Activated CD4-positive, alpha-beta memory T cell treated with anti-CD3 and anti-CD28 coated beads for 36 hours (primary cell): Measurements from ENCODE around the gene FBN2. TPM values are rescaled to one million over a fixed set of nuclear protein-coding genes. Genes with fewer than 3 reads are reported as not detected.
"Not testable (repeated sequence)": the region's sequence is repeated elsewhere in the genome, so short reads cannot be mapped to it uniquely, and the experiment has no call there.

Experiments used
- CTCF ChIA-PET: fragments of 350-600 bp; sonication (Branson Sonifier 250); formaldehyde crosslinking; loops from one replicate; lab custom pipeline; 2021; ENCODE audit warnings: antibody characterized with exemption, inconsistent platforms; lab: Charles Lee
- POLR2A ChIA-PET: fragments of 350-600 bp; sonication (Branson Sonifier 250); formaldehyde crosslinking; loops from one replicate; lab custom pipeline; 2021; ENCODE audit warnings: antibody characterized with exemption; lab: Charles Lee
- DNase-seq: peaks from one replicate; pipeline ENCODE4 v3.0.0-alpha.2; 2020
- H3K27ac Mint-ChIP-seq: one replicate; pipeline ENCODE4 v1.8.0; 2021; ENCODE audit warnings: mixed read lengths
- H3K27me3 Mint-ChIP-seq: one replicate; pipeline ENCODE4 v1.8.0; 2021; ENCODE audit warnings: mixed read lengths
- H3K36me3 Mint-ChIP-seq: one replicate; pipeline ENCODE4 v1.8.0; 2021; ENCODE audit warnings: mixed read lengths
- H3K4me1 Mint-ChIP-seq: one replicate; pipeline ENCODE4 v1.8.0; 2021; ENCODE audit warnings: low read depth, mixed read lengths
- H3K4me3 Mint-ChIP-seq: one replicate; pipeline ENCODE4 v1.8.0; 2021; ENCODE audit warnings: mild to moderate bottlenecking, mixed read lengths
- H3K9me3 Mint-ChIP-seq: one replicate; pipeline ENCODE4 v1.8.0; 2021; ENCODE audit warnings: mixed read lengths
- intact Hi-C: fragments of 100-400 bp; cut with micrococcal nuclease; formaldehyde crosslinking; loops from one replicate; pipeline ENCODE4 v1.15.1; 2023
- total RNA-seq, 2 experiments: library from RNA; stranded (reverse); gene quantifications; one replicate each; pipeline ENCODE4 v1.2.3, GENCODE V29; 2021

Gene FBN2
- total RNA-seq, 2 experiments from 2014 or later = not detected

GRCh38 chr5:128407944-128408343 is 130.1 kb downstream of the FBN2 start:
- H3K27me3 Mint-ChIP-seq = no peaks in the 10 kb centered on the region
- no peaks in the 10 kb centered on the region for H3K36me3 Mint-ChIP-seq
- no peak for DNase-seq
- H3K4me1 Mint-ChIP-seq = no peaks in the 10 kb centered on the region
- intact Hi-C loops = no loop called here
- ChIA-PET CTCF (no interaction called here), POLR2A (no interaction called here)
- no peak overlapping the region for H3K4me3 Mint-ChIP-seq
- no peak overlapping the region for H3K27ac Mint-ChIP-seq
- peaks cover 2% of the 10 kb centered on the region for H3K9me3 Mint-ChIP-seq

- Mint-ChIP-seq H3K4me1 (no peaks in the 10 kb centered on the region), H3K27ac (no peak overlapping the region), H3K4me3 (no peak overlapping the region), H3K9me3 (peaks cover 2% of the 10 kb centered on the region), H3K36me3 (no peaks in the 10 kb centered on the region), H3K27me3 (no peaks in the 10 kb centered on the region)
- DNase-seq = no peak
- POLR2A ChIA-PET = no interaction called here
- CTCF ChIA-PET = no interaction called here
- intact Hi-C loops = no loop called here
Measured at GRCh38 chr5:128406803-128407202, 131.2 kb downstream of the FBN2 start.

- DNase-seq = no peak
- Mint-ChIP-seq H3K4me3 (no peak overlapping the region), H3K27me3 (no peaks in the 10 kb centered on the region), H3K27ac (no peak overlapping the region), H3K9me3 (no peaks in the 10 kb centered on the region), H3K4me1 (no peaks in the 10 kb centered on the region), H3K36me3 (no peaks in the 10 kb centered on the region)
- intact Hi-C loops = no loop called here
- POLR2A ChIA-PET = no interaction called here
- CTCF ChIA-PET = no interaction called here
Measured at GRCh38 chr5:128405159-128405558, 132.9 kb downstream of the FBN2 start.

- ChIA-PET CTCF (no interaction called here), POLR2A (no interaction called here)
- H3K9me3 Mint-ChIP-seq = no peaks in the 10 kb centered on the region
- intact Hi-C loops = no loop called here
- no peak for DNase-seq
- H3K27me3 Mint-ChIP-seq = no peaks in the 10 kb centered on the region
- no peaks in the 10 kb centered on the region for H3K4me1 Mint-ChIP-seq
- H3K4me3 Mint-ChIP-seq = no peak overlapping the region
- no peak overlapping the region for H3K27ac Mint-ChIP-seq
- no peaks in the 10 kb centered on the region for H3K36me3 Mint-ChIP-seq
Measured at GRCh38 chr5:128403333-128403732, 134.7 kb downstream of the FBN2 start.

GRCh38 chr5:128402506-128402905 is 135.5 kb downstream of the FBN2 start:
- Mint-ChIP-seq H3K36me3 (no peaks in the 10 kb centered on the region), H3K27ac (no peak overlapping the region), H3K9me3 (no peaks in the 10 kb centered on the region), H3K4me1 (no peaks in the 10 kb centered on the region), H3K4me3 (no peak overlapping the region), H3K27me3 (no peaks in the 10 kb centered on the region)
- ChIA-PET POLR2A (no interaction called here), CTCF (no interaction called here)
- intact Hi-C loops = no loop called here
- no peak for DNase-seq

GRCh38 chr5:128400766-128401165 is 137.3 kb downstream of the FBN2 start:
- H3K27ac Mint-ChIP-seq, H3K36me3 Mint-ChIP-seq, CTCF ChIA-PET, H3K4me3 Mint-ChIP-seq, intact Hi-C loops, DNase-seq, H3K4me1 Mint-ChIP-seq, H3K27me3 Mint-ChIP-seq, H3K9me3 Mint-ChIP-seq, POLR2A ChIA-PET: not testable (repeated sequence)

- Mint-ChIP-seq H3K4me3 (no peak overlapping the region), H3K36me3 (no peaks in the 10 kb centered on the region), H3K4me1 (no peaks in the 10 kb centered on the region), H3K9me3 (no peaks in the 10 kb centered on the region), H3K27ac (no peak overlapping the region), H3K27me3 (no peaks in the 10 kb centered on the region)
- DNase-seq = no peak
- ChIA-PET CTCF (no interaction called here), POLR2A (no interaction called here)
- intact Hi-C loops = no loop called here
Measured at GRCh38 chr5:128399111-128399510, 138.9 kb downstream of the FBN2 start.

GRCh38 chr5:128397876-128398275 is 140.2 kb downstream of the FBN2 start:
- no peaks in the 10 kb centered on the region for H3K4me1 Mint-ChIP-seq
- ChIA-PET POLR2A (no interaction called here), CTCF (no interaction called here)
- DNase-seq = no peak
- no peaks in the 10 kb centered on the region for H3K36me3 Mint-ChIP-seq
- no peaks in the 10 kb centered on the region for H3K27me3 Mint-ChIP-seq
- H3K9me3 Mint-ChIP-seq = no peaks in the 10 kb centered on the region
- intact Hi-C loops = no loop called here
- no peak overlapping the region for H3K27ac Mint-ChIP-seq
- H3K4me3 Mint-ChIP-seq = no peak overlapping the region

- no peak overlapping the region for H3K27ac Mint-ChIP-seq
- H3K9me3 Mint-ChIP-seq = no peaks in the 10 kb centered on the region
- ChIA-PET CTCF (no interaction called here), POLR2A (no interaction called here)
- H3K4me1 Mint-ChIP-seq = no peaks in the 10 kb centered on the region
- no peaks in the 10 kb centered on the region for H3K27me3 Mint-ChIP-seq
- DNase-seq = no peak
- no peak overlapping the region for H3K4me3 Mint-ChIP-seq
- intact Hi-C loops = no loop called here
- H3K36me3 Mint-ChIP-seq = no peaks in the 10 kb centered on the region
Measured at GRCh38 chr5:128395073-128395472, 143.0 kb downstream of the FBN2 start.

GRCh38 chr5:128384068-128384467 is 154.0 kb downstream of the FBN2 start:
- no peaks in the 10 kb centered on the region for H3K36me3 Mint-ChIP-seq
- H3K27me3 Mint-ChIP-seq = no peaks in the 10 kb centered on the region
- no peaks in the 10 kb centered on the region for H3K4me1 Mint-ChIP-seq
- H3K27ac Mint-ChIP-seq = no peak overlapping the region
- no peak overlapping the region for H3K4me3 Mint-ChIP-seq
- DNase-seq = no peak
- CTCF ChIA-PET = no interaction called here
- H3K9me3 Mint-ChIP-seq = peaks cover 2% of the 10 kb centered on the region
- POLR2A ChIA-PET = no interaction called here
- intact Hi-C loops = no loop called here

- Mint-ChIP-seq H3K9me3 (no peaks in the 10 kb centered on the region), H3K27ac (no peak overlapping the region), H3K27me3 (no peaks in the 10 kb centered on the region), H3K36me3 (no peaks in the 10 kb centered on the region), H3K4me1 (no peaks in the 10 kb centered on the region), H3K4me3 (no peak overlapping the region)
- ChIA-PET POLR2A (no interaction called here), CTCF (no interaction called here)
- intact Hi-C loops = no loop called here
- DNase-seq = no peak
Measured at GRCh38 chr5:128380337-128380736, 157.7 kb downstream of the FBN2 start.

GRCh38 chr5:128378632-128379031 is 159.4 kb downstream of the FBN2 start:
- DNase-seq = no peak
- H3K27ac Mint-ChIP-seq = no peak overlapping the region
- H3K4me1 Mint-ChIP-seq = no peaks in the 10 kb centered on the region
- H3K4me3 Mint-ChIP-seq = no peak overlapping the region
- no peaks in the 10 kb centered on the region for H3K27me3 Mint-ChIP-seq
- H3K9me3 Mint-ChIP-seq = no peaks in the 10 kb centered on the region
- ChIA-PET CTCF (no interaction called here), POLR2A (no interaction called here)
- intact Hi-C loops = no loop called here
- H3K36me3 Mint-ChIP-seq = no peaks in the 10 kb centered on the region

- ChIA-PET POLR2A (no interaction called here), CTCF (no interaction called here)
- H3K36me3 Mint-ChIP-seq = no peaks in the 10 kb centered on the region
- intact Hi-C loops = no loop called here
- H3K4me3 Mint-ChIP-seq = no peak overlapping the region
- H3K9me3 Mint-ChIP-seq = no peaks in the 10 kb centered on the region
- H3K27ac Mint-ChIP-seq = no peak overlapping the region
- H3K4me1 Mint-ChIP-seq = no peaks in the 10 kb centered on the region
- H3K27me3 Mint-ChIP-seq = no peaks in the 10 kb centered on the region
- DNase-seq = no peak
Measured at GRCh38 chr5:128378196-128378595, 159.8 kb downstream of the FBN2 start.

GRCh38 chr5:128376577-128376976 is 161.5 kb downstream of the FBN2 start:
- Mint-ChIP-seq H3K27ac (no peak overlapping the region), H3K27me3 (no peaks in the 10 kb centered on the region), H3K36me3 (no peaks in the 10 kb centered on the region), H3K4me1 (no peaks in the 10 kb centered on the region), H3K4me3 (no peak overlapping the region), H3K9me3 (no peaks in the 10 kb centered on the region)
- CTCF ChIA-PET = no interaction called here
- DNase-seq = no peak
- POLR2A ChIA-PET = no interaction called here
- intact Hi-C loops = no loop called here
